Right lobe of liver (tissue), 4 donors: ENCODE measurements around the gene ATRNL1.

Experiments
- POLR2A ChIP-seq: fragments of 450-650 bp; IDR thresholded peaks from one replicate; pipeline ENCODE4 v1.6.1; 2017; ENCODE audit warnings: antibody characterized with exemption, mild to moderate bottlenecking
- TF ChIP-seq, protein P1 (sequence below), 4 donors: fragments of 200-600 bp in 3 of 4; fragments of 450-650 bp in 1 of 4; IDR thresholded peaks; one replicate each; pipeline versions ENCODE4 v1.5.1 to v1.8.0; 2016 to 2022; ENCODE audit warnings: antibody characterized with exemption in 4 of 4, mild to moderate bottlenecking in 2 of 4
- donor health status: DM: no; HTN: no; CAD: no.
- donor health status: DM: no; HTN: no; CAD: no.
- donor health status: DM: no; HTN: yes; CAD: no.

DNA sequence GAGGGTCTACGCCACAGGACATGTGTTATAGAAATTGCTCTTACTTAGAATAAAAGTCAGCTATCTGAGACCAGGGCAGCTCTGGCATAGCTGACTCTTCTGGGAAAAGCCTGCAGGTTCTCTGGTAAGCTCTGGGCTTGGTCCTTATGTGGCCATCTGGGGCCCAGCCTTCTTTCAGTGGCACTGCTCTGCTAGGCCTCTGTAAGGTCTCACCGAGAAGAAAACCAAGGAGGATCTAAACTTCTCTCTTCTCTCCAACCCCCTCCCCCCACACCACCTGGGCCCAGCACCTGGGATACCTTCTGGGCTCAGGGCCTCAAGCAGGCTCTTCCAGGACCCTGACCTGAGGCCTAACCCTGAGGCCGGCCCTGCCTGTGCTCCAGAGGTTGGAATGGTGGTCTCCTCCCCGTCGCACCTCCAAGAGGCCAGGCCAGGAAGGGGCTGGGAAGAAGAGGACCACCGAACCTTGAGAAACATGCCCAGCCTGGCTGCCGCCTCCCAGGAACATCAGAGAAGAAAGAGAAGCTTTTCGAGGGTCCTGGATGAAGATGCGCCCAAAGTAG is 856.2 kb downstream of the ATRNL1 start:
- TF ChIP-seq, protein P1, sequence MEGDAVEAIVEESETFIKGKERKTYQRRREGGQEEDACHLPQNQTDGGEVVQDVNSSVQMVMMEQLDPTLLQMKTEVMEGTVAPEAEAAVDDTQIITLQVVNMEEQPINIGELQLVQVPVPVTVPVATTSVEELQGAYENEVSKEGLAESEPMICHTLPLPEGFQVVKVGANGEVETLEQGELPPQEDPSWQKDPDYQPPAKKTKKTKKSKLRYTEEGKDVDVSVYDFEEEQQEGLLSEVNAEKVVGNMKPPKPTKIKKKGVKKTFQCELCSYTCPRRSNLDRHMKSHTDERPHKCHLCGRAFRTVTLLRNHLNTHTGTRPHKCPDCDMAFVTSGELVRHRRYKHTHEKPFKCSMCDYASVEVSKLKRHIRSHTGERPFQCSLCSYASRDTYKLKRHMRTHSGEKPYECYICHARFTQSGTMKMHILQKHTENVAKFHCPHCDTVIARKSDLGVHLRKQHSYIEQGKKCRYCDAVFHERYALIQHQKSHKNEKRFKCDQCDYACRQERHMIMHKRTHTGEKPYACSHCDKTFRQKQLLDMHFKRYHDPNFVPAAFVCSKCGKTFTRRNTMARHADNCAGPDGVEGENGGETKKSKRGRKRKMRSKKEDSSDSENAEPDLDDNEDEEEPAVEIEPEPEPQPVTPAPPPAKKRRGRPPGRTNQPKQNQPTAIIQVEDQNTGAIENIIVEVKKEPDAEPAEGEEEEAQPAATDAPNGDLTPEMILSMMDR (IDR thresholded peaks at IDR 0.05) = no peak
- TF ChIP-seq POLR2A = no peak
